HG03280 (cell line): ENCODE measurements around the gene DGLUCY.
"Not testable (repeated sequence)": the region's sequence is repeated elsewhere in the genome, so short reads cannot be mapped to it uniquely, and the experiment has no call there.

Experiments
- ATAC-seq: cut with Tn5 transposase; IDR thresholded peaks from one replicate; pipeline ENCODE4 v1.9.1; 2021; ENCODE audit warnings: mild to moderate bottlenecking, moderate library complexity; ENCODE audit not compliant: unreplicated experiment

DGLUCY gene

GRCh38 chr14:91103116-91103515, 10.8 kb upstream of the DGLUCY start:
- ATAC-seq, result no peak

GRCh38 chr14:91108941-91109611, 4.8 kb upstream of the DGLUCY start:
- ATAC-seq, result no peak

GRCh38 chr14:91111443-91111842, 2.4 kb upstream of the DGLUCY start:
- no peak for ATAC-seq

- ATAC-seq, result no peak
Measured at GRCh38 chr14:91112194-91112593, 1.7 kb upstream of the DGLUCY start.

- peak; percentile 77 for ATAC-seq
Measured at GRCh38 chr14:91114079-91115065, 499 bp downstream of the DGLUCY start.

- no peak for ATAC-seq
Measured at GRCh38 chr14:91115986-91116770, 2.3 kb downstream of the DGLUCY start.

- no peak for ATAC-seq
Measured at GRCh38 chr14:91116913-91117588, 3.2 kb downstream of the DGLUCY start.

- no peak for ATAC-seq
Measured at GRCh38 chr14:91117960-91118359, 4.1 kb downstream of the DGLUCY start.

- ATAC-seq, result no peak
Measured at GRCh38 chr14:91118511-91119068, 4.7 kb downstream of the DGLUCY start.

- ATAC-seq, result no peak
Measured at GRCh38 chr14:91119556-91120311, 5.9 kb downstream of the DGLUCY start.

- no peak for ATAC-seq
Measured at GRCh38 chr14:91123201-91123600, 9.3 kb downstream of the DGLUCY start.

GRCh38 chr14:91124406-91125270, 10.8 kb downstream of the DGLUCY start:
- ATAC-seq, result not testable (repeated sequence)

GRCh38 chr14:91125271-91125660, 11.4 kb downstream of the DGLUCY start:
- no peak for ATAC-seq

GRCh38 chr14:91125801-91126200, 11.9 kb downstream of the DGLUCY start:
- no peak for ATAC-seq

GRCh38 chr14:91126761-91127160, 12.9 kb downstream of the DGLUCY start:
- no peak for ATAC-seq

- ATAC-seq, result no peak
Measured at GRCh38 chr14:91127401-91127801, 13.5 kb downstream of the DGLUCY start.

- ATAC-seq, result no peak
Measured at GRCh38 chr14:91127924-91128323, 14.1 kb downstream of the DGLUCY start.

- no peak for ATAC-seq
Measured at GRCh38 chr14:91128699-91129098, 14.8 kb downstream of the DGLUCY start.

GRCh38 chr14:91129261-91129660, 15.4 kb downstream of the DGLUCY start:
- no peak for ATAC-seq
